Esophagus squamous epithelium (tissue), 5 donors: Measurements from ENCODE around the gene INO80E. TPM values are rescaled to one million over a fixed set of nuclear protein-coding genes. Genes with fewer than 3 reads are reported as not detected.

ENCODE experiments used
- DNase-seq: peaks from one replicate; lab custom pipeline; 2025; lab: John Stamatoyannopoulos, UW
- H3K27ac ChIP-seq, 4 donors: fragments of 200-600 bp; sonication (generic); one replicate each; pipeline ENCODE4 v1.5.1; 2016 to 2019; ENCODE audit warnings: mild to moderate bottlenecking in 1 of 4
- H3K27me3 ChIP-seq, 4 donors: fragments of 200-600 bp; sonication (generic); 1 replicate in 3 of 4; 2 replicates in 1 of 4; pipeline versions ENCODE4 v1.5.1 to v1.6.0; 2017 to 2021; ENCODE audit warnings: antibody characterized with exemption in 1 of 4
- H3K36me3 ChIP-seq, 3 donors: fragments of 200-600 bp; sonication (generic); one replicate each; pipeline ENCODE4 v1.5.1; 2016 to 2019
- H3K4me1 ChIP-seq, 3 donors: fragments of 200-600 bp; sonication (generic); one replicate each; pipeline ENCODE4 v1.5.1; 2017 to 2019
- H3K4me3 ChIP-seq, 4 donors: fragments of 200-600 bp; sonication (generic); 1 replicate in 3 of 4; 2 replicates in 1 of 4; pipeline ENCODE4 v1.5.1; 2016 to 2019; ENCODE audit warnings: mild to moderate bottlenecking in 2 of 4, moderate library complexity in 1 of 4
- H3K9me3 ChIP-seq, 3 donors: fragments of 200-600 bp; sonication (generic); one replicate each; pipeline ENCODE4 v1.5.1; 2016 to 2019
- CTCF ChIP-seq, 6 experiments: fragments of 450-650 bp in 4 of 6; fragments of 200-600 bp in 2 of 6; sonication (generic) in 2 of 6; IDR thresholded peaks; one replicate each; pipeline ENCODE4 v1.5.1; 2016 to 2019; ENCODE audit warnings: antibody characterized with exemption in 6 of 6, mild to moderate bottlenecking in 4 of 6, moderate library complexity in 4 of 6
- POLR2A ChIP-seq, 4 donors: fragments of 450-650 bp; IDR thresholded peaks; one replicate each; pipeline ENCODE4 v1.6.1; 2017; ENCODE audit warnings: antibody characterized with exemption in 4 of 4, mild to moderate bottlenecking in 4 of 4, moderate library complexity in 3 of 4
- whole genome bisulfite sequencing, 2 donors: methylation state at CpG; one replicate each; pipeline ENCODE4 v1.1.5; 2018; 5-methylcytosine and 5-hydroxymethylcytosine counted together
- intact Hi-C: fragments of 100-400 bp; cut with DNase I; formaldehyde crosslinking; loops from one replicate; pipeline ENCODE4 v1.15.0; 2022
- total RNA-seq, 4 donors: library from RNA; depleted of rRNA; stranded (reverse); fragments of >200 nt; gene quantifications; one replicate each; pipeline ENCODE4 v1.1.0, GENCODE V29; 2016
- donor health status: DM: yes; HTN: yes; CAD: no.

The INO80E gene
- total RNA-seq, 4 donors from 2014 or later = 34.3 to 59.9 (median 48.0) TPM

GRCh38 chr16:30028438-30029076, 32.5 kb downstream of the INO80E start:
- no peak for TF ChIP-seq CTCF (IDR thresholded peaks at IDR 0.05)
- no peak for TF ChIP-seq POLR2A (IDR thresholded peaks at IDR 0.05)
- Histone ChIP-seq H3K4me3 (no peak overlapping the region), H3K4me1 (peaks cover 6 to 14% (median 11%) of the 10 kb centered on the region in 3 donors), H3K27ac (no peak overlapping the region), H3K36me3 (no peaks in the 10 kb centered on the region), H3K27me3 (peaks cover 0 to 98% (median 17%) of the 10 kb centered on the region in 4 donors), H3K9me3 (no peaks in the 10 kb centered on the region)
- DNase-seq = no peak
- WGBS, 2 donors = 0 to 15% methylated on average over 6 to 14 of the region's 18 CpGs
- intact Hi-C loops = loop anchor here (5.0 kb wide), 1 partner anchor 331 kb away; no protein-coding TSS in a partner anchor

- no peak overlapping the region for H3K4me3 ChIP-seq
- H3K36me3 ChIP-seq = no peaks in the 10 kb centered on the region
- 14 to 25% methylated on average over 10 to 14 of the region's 23 CpGs for WGBS, 2 donors
- H3K4me1 ChIP-seq = peaks cover 6 to 14% (median 11%) of the 10 kb centered on the region in 3 donors
- intact Hi-C loops = no loop called here
- no peak for TF ChIP-seq POLR2A (IDR thresholded peaks at IDR 0.05)
- TF ChIP-seq CTCF (IDR thresholded peaks at IDR 0.05) = no peak
- peaks cover 0 to 99% (median 17%) of the 10 kb centered on the region in 4 donors for H3K27me3 ChIP-seq
- H3K9me3 ChIP-seq = no peaks in the 10 kb centered on the region
- no peak overlapping the region for H3K27ac ChIP-seq
- no peak for DNase-seq
Measured at GRCh38 chr16:30030011-30030685, 34.1 kb downstream of the INO80E start.

DNA sequence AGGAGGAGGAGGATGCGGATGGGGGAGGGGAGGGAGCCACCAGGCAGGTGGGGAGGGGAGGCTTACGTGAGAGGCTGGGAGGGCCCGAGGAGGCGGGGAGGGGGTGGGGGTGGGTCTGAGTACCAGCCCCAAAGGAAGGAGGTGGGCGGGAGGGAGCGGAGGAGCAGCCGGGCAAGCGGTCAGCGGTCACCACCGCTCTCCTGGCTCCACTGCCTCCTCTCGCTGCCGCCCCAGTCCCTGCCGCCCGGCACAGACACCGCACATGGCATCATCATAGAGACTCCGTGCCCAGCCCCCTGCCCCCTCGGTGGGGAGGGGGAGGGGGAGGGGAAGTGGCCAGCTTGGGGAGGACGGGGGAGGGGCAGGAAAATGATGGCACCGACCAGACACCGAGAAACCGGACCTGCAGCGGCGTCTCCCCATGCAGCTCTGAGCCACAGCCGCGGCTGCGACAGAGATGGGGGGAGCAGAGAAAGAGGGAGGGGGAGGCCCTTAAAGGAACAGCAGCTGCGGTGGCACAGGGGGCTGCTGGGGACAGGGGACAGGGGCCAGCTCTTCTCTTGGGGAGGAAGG, 34.9 kb downstream of the INO80E start, which contains the start of gene TLCD3B:
TLCD3B (minus strand) TSS at position 431 of the 573 bp plus-strand sequence. CDS start 744 bp downstream, outside the sequence.
- Histone ChIP-seq H3K27ac (no peak within 1 kb of the TSS), H3K4me1 (peaks cover 6 to 14% (median 11%) of the 10 kb centered on the region in 3 donors), H3K36me3 (no peaks in the 10 kb centered on the region), H3K27me3 (peaks cover 0 to 99% (median 17%) of the 10 kb centered on the region in 4 donors), H3K4me3 (peak within 1 kb of the TSS in 1 of 4 donors; percentile 37), H3K9me3 (no peaks in the 10 kb centered on the region)
- DNase-seq = no peak
- TF ChIP-seq POLR2A (IDR thresholded peaks at IDR 0.05) = no peak
- no peak for TF ChIP-seq CTCF (IDR thresholded peaks at IDR 0.05)
- WGBS, 2 donors = 0 to 2% methylated on average over 7 to 18 of the region's 27 CpGs
- intact Hi-C loops = no loop called here

DNA sequence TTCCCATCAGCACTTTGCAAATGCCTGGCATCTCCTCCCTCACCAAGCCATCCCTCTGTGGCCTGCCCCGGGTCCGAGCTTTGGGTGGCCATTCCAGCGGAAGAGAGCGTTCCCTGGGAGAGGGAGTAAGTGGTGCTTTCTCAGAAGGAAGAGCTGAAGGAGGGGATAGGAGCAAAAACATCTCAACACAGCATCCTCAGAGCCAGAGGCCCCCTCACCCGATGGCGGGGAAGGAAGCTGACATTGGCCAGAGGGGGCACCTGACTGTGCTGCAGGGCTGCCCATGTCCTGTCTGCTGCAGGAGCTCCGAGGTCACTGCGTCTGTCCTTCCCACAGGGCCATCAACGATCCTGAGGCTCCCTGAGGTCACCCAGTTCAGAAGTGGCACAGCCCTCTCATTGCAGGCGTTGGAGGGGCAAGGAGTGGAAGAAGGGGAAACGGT, 35.5 kb downstream of the INO80E start:
- TF ChIP-seq CTCF (IDR thresholded peaks at IDR 0.05) = no peak
- no peak for TF ChIP-seq POLR2A (IDR thresholded peaks at IDR 0.05)
- no peak for DNase-seq
- H3K27ac ChIP-seq = no peak overlapping the region
- peaks cover 6 to 14% (median 11%) of the 10 kb centered on the region in 3 donors for H3K4me1 ChIP-seq
- H3K27me3 ChIP-seq = peaks cover 0 to 99% (median 17%) of the 10 kb centered on the region in 4 donors
- intact Hi-C loops = no loop called here
- no peaks in the 10 kb centered on the region for H3K9me3 ChIP-seq
- no peak overlapping the region for H3K4me3 ChIP-seq
- H3K36me3 ChIP-seq = no peaks in the 10 kb centered on the region
- 21% methylated on average over 8 of the region's 11 CpGs; no CpG with 5 or more reads in 1 of the 2 donors for WGBS, 2 donors
